SK-N-SH (cell line): ENCODE results near the gene TRIM62. TPM values are rescaled to one million over a fixed set of nuclear protein-coding genes. Genes with fewer than 3 reads are reported as not detected.

Source experiments
- CTCF ChIA-PET: fragments of 300-600, 350-600 bp; formaldehyde crosslinking; extraction: SDS; loops from one replicate; lab custom pipeline; 2021; lab: Yijun Ruan, JAX
- POLR2A ChIA-PET: fragments of 350-600 bp; sonication (Branson Sonifier 250); formaldehyde crosslinking; extraction: SDS; loops from one replicate; lab custom pipeline; 2020; ENCODE audit warnings: antibody characterized with exemption, inconsistent platforms; lab: Yijun Ruan, JAX
- DNase-seq: peaks from one replicate; pipeline ENCODE4 v3.0.0; 2012
- H2AFZ ChIP-seq: fragments of 200-600 bp; sonication (generic); 2 replicates; pipeline ENCODE4 v1.8.1; 2016; ENCODE audit warnings: antibody characterized with exemption, mild to moderate bottlenecking, low read depth
- H3F3A ChIP-seq: fragments of 200-600 bp; sonication (generic); replicated peaks from 2 replicates; pipeline ENCODE3; 2016; ENCODE audit warnings: antibody characterized with exemption, mild to moderate bottlenecking; ENCODE audit not compliant: insufficient read depth
- H3K27ac ChIP-seq, 2 experiments: fragments of 200-500 bp in 1 of 2; fragments of 200-600 bp in 1 of 2; sonication (Bioruptor generic) in 1 of 2; sonication (generic), shearing (Covaris generic) in 1 of 2; 2 replicates each; pipeline versions ENCODE4 v1.5.1 to v1.6.1; 2014 to 2016; ENCODE audit warnings: low read depth in 2 of 2, inconsistent platforms in 1 of 2, low read length in 1 of 2, mild to moderate bottlenecking in 1 of 2, mixed read lengths in 1 of 2
- H3K27me3 ChIP-seq: fragments of 200-600 bp; sonication (generic), shearing (Covaris generic); 2 replicates; pipeline ENCODE4 v1.6.1; 2016; ENCODE audit warnings: mixed run types; ENCODE audit not compliant: insufficient read depth
- H3K36me3 ChIP-seq, 2 experiments: fragments of 200-500 bp in 1 of 2; fragments of 200-600 bp in 1 of 2; sonication (Bioruptor generic) in 1 of 2; sonication (generic) in 1 of 2; replicated peaks in 1 of 2; 2 replicates each; pipeline versions ENCODE3 to v1.5.1; 2014 to 2016; ENCODE audit warnings: low read length in 1 of 2, mild to moderate bottlenecking in 1 of 2; ENCODE audit not compliant: insufficient read depth in 2 of 2, control insufficient read depth in 1 of 2
- H3K4me1 ChIP-seq, 2 experiments: fragments of 200-500 bp in 1 of 2; fragments of 200-600 bp in 1 of 2; sonication (Bioruptor generic) in 1 of 2; sonication (generic), shearing (Covaris generic) in 1 of 2; 2 replicates each; pipeline versions ENCODE4 v1.5.1 to v1.6.1; 2014 to 2016; ENCODE audit warnings: low read depth in 1 of 2, low read length in 1 of 2, mixed run types in 1 of 2; ENCODE audit not compliant: insufficient read depth in 2 of 2, control insufficient read depth in 1 of 2
- H3K4me2 ChIP-seq: fragments of 200-600 bp; sonication (generic), shearing (Covaris generic); 2 replicates; pipeline ENCODE4 v1.6.1; 2017; ENCODE audit warnings: mixed run types
- H3K4me3 ChIP-seq, 2 experiments: fragments of 200-500 bp in 1 of 2; fragments of 200-600 bp in 1 of 2; sonication (Bioruptor generic) in 1 of 2; sonication (generic), shearing (Covaris generic) in 1 of 2; 2 replicates each; pipeline versions ENCODE4 v1.5.1 to v1.8.1; 2014 to 2016; ENCODE audit warnings: low read depth in 2 of 2, inconsistent platforms in 1 of 2, low read length in 1 of 2, mild to moderate bottlenecking in 1 of 2, mixed read lengths in 1 of 2, moderate library complexity in 1 of 2
- H3K79me2 ChIP-seq: fragments of 200-600 bp; sonication (generic); 2 replicates; pipeline ENCODE4 v1.8.1; 2017; ENCODE audit warnings: mild to moderate bottlenecking; ENCODE audit not compliant: insufficient read depth
- H3K9ac ChIP-seq: fragments of 200-600 bp; sonication (generic); 2 replicates; pipeline ENCODE4 v1.6.1; 2017; ENCODE audit warnings: mixed run types
- H3K9me2 ChIP-seq: fragments of 200-600 bp; sonication (generic); 2 replicates; pipeline ENCODE4 v1.6.1; 2017; ENCODE audit warnings: mixed run types
- H3K9me3 ChIP-seq: fragments of 200-600 bp; sonication (generic); 2 replicates; pipeline ENCODE4 v1.6.1; 2017; ENCODE audit warnings: mixed run types, mild to moderate bottlenecking, moderate library complexity
- H4K20me1 ChIP-seq: fragments of 200-600 bp; sonication (generic); 2 replicates; pipeline ENCODE4 v1.6.1; 2017; ENCODE audit warnings: mild to moderate bottlenecking, mixed run types; ENCODE audit not compliant: insufficient read depth
- CHD2 ChIP-seq: fragments of 150-350 bp; IDR thresholded peaks from 2 replicates; pipeline ENCODE4 v1.6.1; 2018; ENCODE audit warnings: low read length; ENCODE audit not compliant: partially characterized antibody
- EP300 ChIP-seq, 2 experiments: IDR thresholded peaks; 2 replicates each; pipeline versions ENCODE4 v1.4.0 to v1.6.1; 2012; ENCODE audit warnings: borderline replicate concordance in 1 of 2, low read depth in 1 of 2, low read length in 1 of 2
- FOXJ3 ChIP-seq: sonication (generic); formaldehyde crosslinking; IDR thresholded peaks from 2 replicates; pipeline ENCODE4 v1.5.1; 2020; ENCODE audit warnings: mild to moderate bottlenecking, missing genetic modification reagents
- GABPA ChIP-seq: IDR thresholded peaks from 2 replicates; pipeline ENCODE4 v1.4.0; 2012; ENCODE audit warnings: low read depth, mild to moderate bottlenecking
- MAX ChIP-seq: IDR thresholded peaks from 2 replicates; pipeline ENCODE4 v1.4.0; 2012; ENCODE audit warnings: low read depth
- MXI1 ChIP-seq: IDR thresholded peaks from 2 replicates; pipeline ENCODE4 v1.6.1; 2012; ENCODE audit warnings: mild to moderate bottlenecking, low read depth, low read length, improper control_type of control experiment
- NRF1 ChIP-seq: IDR thresholded peaks from 2 replicates; pipeline ENCODE4 v1.6.1; 2012; ENCODE audit warnings: low read depth, mild to moderate bottlenecking, low read length
- POLR2AphosphoS5 ChIP-seq: IDR thresholded peaks from 2 replicates; pipeline ENCODE4 v1.6.1; 2012; ENCODE audit warnings: low read depth, low read length
- RAD21 ChIP-seq: IDR thresholded peaks from 2 replicates; pipeline ENCODE4 v1.6.1; 2012; ENCODE audit warnings: mild to moderate bottlenecking, low read length
- RCOR1 ChIP-seq: fragments of 150-350 bp; IDR thresholded peaks from 2 replicates; pipeline ENCODE4 v1.6.1; 2017; ENCODE audit warnings: antibody characterized with exemption, low read length
- RXRA ChIP-seq: IDR thresholded peaks from 2 replicates; pipeline ENCODE4 v1.4.0; 2012; ENCODE audit warnings: low read depth, mild to moderate bottlenecking, borderline replicate concordance
- TCF12 ChIP-seq: IDR thresholded peaks from 2 replicates; pipeline ENCODE4 v1.4.0; 2012
- TEAD4 ChIP-seq: IDR thresholded peaks from 2 replicates; pipeline ENCODE4 v1.4.0; 2012; ENCODE audit warnings: mild to moderate bottlenecking, borderline replicate concordance; ENCODE audit not compliant: insufficient read depth
- USF1 ChIP-seq: IDR thresholded peaks from 2 replicates; pipeline ENCODE4 v1.4.0; 2012; ENCODE audit warnings: low read depth, borderline replicate concordance
- WGBS: methylation state at CpG from one replicate; pipeline ENCODE4 v1.1.6; 2017; ENCODE audit warnings: low lambda C conversion rate; 5-methylcytosine and 5-hydroxymethylcytosine counted together
- polyA plus RNA-seq, 3 experiments: library from polyadenylated mRNA; depleted of rRNA; stranded (reverse); fragments of >200 nt; gene quantifications; 2 replicates each; pipeline ENCODE4 v1.2.3, GENCODE V29; 2012

Gene TRIM62
- polyA plus RNA-seq, 1 of the 3 experiments (the other 2 are of a cell fraction): 4.4 TPM

DNA sequence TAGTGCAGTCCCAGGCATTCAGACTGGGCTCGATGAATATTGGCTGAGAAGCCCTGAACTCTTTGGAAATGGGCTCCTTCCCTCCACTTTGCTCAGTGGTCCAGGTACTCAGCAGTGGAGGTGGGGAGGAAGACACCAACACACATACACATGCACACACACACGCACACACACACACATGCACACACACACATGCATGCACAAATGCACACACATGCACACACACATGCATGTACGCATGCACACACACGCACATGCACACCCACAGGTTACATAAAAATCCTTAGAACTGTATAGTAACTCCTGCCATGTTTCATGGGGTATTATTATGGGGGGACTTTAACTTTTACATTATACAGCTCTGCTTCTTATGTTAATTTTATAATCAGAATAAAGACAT, 5.0 kb downstream of the TRIM62 start:
- Histone ChIP-seq H4K20me1 (no peaks in the 10 kb centered on the region; the same call in 1 of the 2 replicates), H3K36me3 (peaks cover 0 to 4% of the 10 kb centered on the region in 2 experiments), H3K4me1 (peaks cover 0 to 29% of the 10 kb centered on the region in 2 experiments; a peak in 1 of 4 replicates), H3K9me3 (no peaks in the 10 kb centered on the region), H3K4me2 (no peak overlapping the region), H3K9me2 (no peaks in the 10 kb centered on the region), H3K4me3 (no peak overlapping the region), H3K9ac (no peak overlapping the region), H3F3A (no peaks in the 10 kb centered on the region), H2AFZ (no peak overlapping the region), H3K27me3 (no peaks in the 10 kb centered on the region), H3K27ac (0 out of 4 replicates have a peak overlapping the region, but pooled peaks of 1 of the 2 experiments have one; percentile 50), H3K79me2 (no peaks in the 10 kb centered on the region)
- ChIA-PET POLR2A (no interaction called here), CTCF (interaction anchor here (0.7 kb wide), 2 partner anchors 50 to 91 kb away, joined by 3 read pairs; no protein-coding TSS in a partner anchor)
- no peak for DNase-seq
- TF ChIP-seq MAX: no peak
- 72% methylated on average over 3 of the region's 4 CpGs for WGBS

DNA sequence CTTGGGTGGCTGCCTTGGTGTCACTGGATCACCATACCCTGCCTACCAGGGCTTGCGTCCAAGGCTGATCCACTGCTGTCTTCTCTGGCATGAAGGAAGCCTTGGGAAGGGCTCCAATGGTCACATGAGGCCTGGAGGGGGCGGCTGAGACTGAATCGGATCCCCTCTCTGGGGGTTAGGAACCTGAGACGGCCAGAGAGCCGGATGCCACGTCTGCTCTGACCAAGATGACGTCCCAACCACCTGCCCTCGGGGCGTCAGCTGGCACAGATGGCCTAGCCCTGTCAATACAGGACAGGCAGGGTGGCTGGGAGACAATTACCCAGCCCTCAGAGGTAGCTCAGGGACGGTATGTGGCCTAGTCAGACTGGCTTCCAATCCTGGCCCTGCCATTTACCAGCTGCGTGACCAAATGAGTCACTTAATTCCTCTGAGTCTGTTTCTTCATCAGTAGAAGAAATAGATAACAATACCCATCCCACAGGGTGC, 5.4 kb downstream of the TRIM62 start:
- Histone ChIP-seq H3K27me3 (no peaks in the 10 kb centered on the region), H3K36me3 (peaks cover 0 to 4% of the 10 kb centered on the region in 2 experiments), H3K4me2 (no peak overlapping the region), H3K9me3 (no peaks in the 10 kb centered on the region), H4K20me1 (no peaks in the 10 kb centered on the region; the same call in 1 of the 2 replicates), H2AFZ (no peak overlapping the region), H3K9ac (no peak overlapping the region), H3K9me2 (no peaks in the 10 kb centered on the region), H3K4me3 (no peak overlapping the region), H3K4me1 (peaks cover 0 to 29% of the 10 kb centered on the region in 2 experiments; a peak in 1 of 4 replicates), H3K79me2 (no peaks in the 10 kb centered on the region), H3F3A (no peaks in the 10 kb centered on the region), H3K27ac (peak overlapping the region in 1 of 2 experiments; percentile 50; a peak in 1 of 4 replicates)
- ChIA-PET CTCF (interaction anchor here (0.7 kb wide), 2 partner anchors 50 to 90 kb away, joined by 3 read pairs; no protein-coding TSS in a partner anchor), POLR2A (no interaction called here)
- TF ChIP-seq POLR2AphosphoS5: no peak
- TF ChIP-seq FOXJ3: no peak
- TF ChIP-seq GABPA: no peak
- TF ChIP-seq TCF12: no peak
- no peak for TF ChIP-seq USF1
- 0 out of 2 replicates have a peak, but pooled peaks have one; percentile 16 for TF ChIP-seq RCOR1
- no peak for TF ChIP-seq RAD21
- no peak for TF ChIP-seq TEAD4
- no peak for TF ChIP-seq MXI1
- no peak for TF ChIP-seq RXRA
- TF ChIP-seq EP300 (IDR thresholded peaks at IDR 0.05; ENCODE audit: borderline replicate concordance in 1 of 2, low read depth in 1 of 2, low read length in 1 of 2): no peak
- no peak for TF ChIP-seq NRF1
- TF ChIP-seq CHD2: peak; percentile 31
- peak; percentile 70 for DNase-seq
- WGBS: 81% methylated on average over 3 of the region's 11 CpGs
